H7 (cell line): ENCODE measurements around the gene VIPR2. TPM values are rescaled to one million over a fixed set of nuclear protein-coding genes. Genes with fewer than 3 reads are reported as not detected.
"Not testable (repeated sequence)": the region's sequence is repeated elsewhere in the genome, so short reads cannot be mapped to it uniquely, and the experiment has no call there.

Source experiments
- DNase-seq: peaks from one replicate; pipeline ENCODE4 v3.0.0; 2012
- H3K27me3 ChIP-seq: 2 replicates; pipeline ENCODE4 v1.6.0; 2011; ENCODE audit warnings: mild to moderate bottlenecking, low read length; ENCODE audit not compliant: control insufficient read depth, insufficient read depth
- H3K36me3 ChIP-seq: replicated peaks from 2 replicates; pipeline ENCODE4 v1.5.1; 2011; ENCODE audit warnings: low read length; ENCODE audit not compliant: control insufficient read depth, insufficient read depth
- H3K4me3 ChIP-seq: 2 replicates; pipeline ENCODE4 v1.5.1; 2011; ENCODE audit warnings: low read depth, mild to moderate bottlenecking, control low read depth, low read length, moderate library complexity; ENCODE audit not compliant: insufficient read depth
- total RNA-seq: library from RNA; depleted of rRNA; stranded (reverse); fragments of >200 nt; shearing (Covaris generic); gene quantifications from 2 replicates; pipeline ENCODE4 v1.2.3, GENCODE V29; 2014

Gene VIPR2
- total RNA-seq, 1 experiment from 2014 or later = 2.5 TPM

GRCh38 chr7:159125104-159125954 lies 19.3 kb downstream of the VIPR2 start:
- Histone ChIP-seq H3K27me3 (no peaks in the 10 kb centered on the region), H3K4me3 (no peak overlapping the region), H3K36me3 (no peaks in the 10 kb centered on the region)
- no peak for DNase-seq

- H3K36me3 ChIP-seq, DNase-seq, H3K27me3 ChIP-seq, H3K4me3 ChIP-seq: not testable (repeated sequence)
Measured at GRCh38 chr7:159123793-159124192, 20.9 kb downstream of the VIPR2 start.

- DNase-seq, H3K4me3 ChIP-seq, H3K36me3 ChIP-seq, H3K27me3 ChIP-seq: not testable (repeated sequence)
Measured at GRCh38 chr7:159123294-159123693, 21.4 kb downstream of the VIPR2 start.

GRCh38 chr7:159122276-159122675 lies 22.4 kb downstream of the VIPR2 start:
- DNase-seq = no peak
- no peaks in the 10 kb centered on the region for H3K27me3 ChIP-seq
- H3K36me3 ChIP-seq = no peaks in the 10 kb centered on the region
- no peak overlapping the region for H3K4me3 ChIP-seq

DNA sequence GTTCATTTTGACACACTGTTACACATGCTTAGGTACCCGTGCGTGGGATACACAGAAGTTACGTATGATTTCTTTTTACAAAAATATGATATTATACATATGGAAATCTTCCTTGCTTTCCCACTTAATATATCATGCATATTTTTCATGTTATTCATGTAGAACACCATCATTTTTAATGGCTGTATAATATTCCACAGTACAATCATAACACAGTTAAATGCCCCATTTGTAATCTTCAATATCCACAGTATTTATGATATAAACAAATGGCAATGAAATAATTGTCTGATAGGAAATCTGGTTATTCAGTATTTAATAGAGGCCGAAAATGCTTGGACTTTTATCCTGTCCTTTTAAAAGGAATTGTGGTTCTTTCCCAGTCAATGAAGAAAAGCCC lies 23.2 kb downstream of the VIPR2 start:
- DNase-seq = no peak
- H3K36me3 ChIP-seq = no peaks in the 10 kb centered on the region
- H3K27me3 ChIP-seq = no peaks in the 10 kb centered on the region
- H3K4me3 ChIP-seq = no peak overlapping the region

DNA sequence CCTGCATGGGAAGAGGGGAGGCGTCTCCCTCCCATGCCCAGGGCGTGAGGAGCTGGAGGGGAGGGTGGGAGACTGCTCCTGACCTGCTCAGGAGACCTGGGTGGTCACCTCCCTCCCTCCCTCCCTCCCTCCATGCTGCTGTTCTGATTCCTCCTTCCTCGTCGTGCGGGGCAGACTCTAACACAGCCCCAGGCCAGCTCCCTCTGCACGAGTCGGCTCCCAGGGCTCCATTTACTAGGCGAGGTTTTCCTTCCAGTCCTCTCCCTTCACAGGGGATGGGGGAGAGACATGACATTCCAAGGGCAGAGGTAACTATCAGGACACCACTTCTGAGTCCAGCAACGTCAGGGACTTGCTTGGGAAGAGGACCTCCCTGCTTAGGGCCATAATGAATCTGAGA lies 23.6 kb downstream of the VIPR2 start:
- H3K27me3 ChIP-seq = no peaks in the 10 kb centered on the region
- H3K36me3 ChIP-seq = no peaks in the 10 kb centered on the region
- peak; percentile 47 for DNase-seq
- no peak overlapping the region for H3K4me3 ChIP-seq

DNA sequence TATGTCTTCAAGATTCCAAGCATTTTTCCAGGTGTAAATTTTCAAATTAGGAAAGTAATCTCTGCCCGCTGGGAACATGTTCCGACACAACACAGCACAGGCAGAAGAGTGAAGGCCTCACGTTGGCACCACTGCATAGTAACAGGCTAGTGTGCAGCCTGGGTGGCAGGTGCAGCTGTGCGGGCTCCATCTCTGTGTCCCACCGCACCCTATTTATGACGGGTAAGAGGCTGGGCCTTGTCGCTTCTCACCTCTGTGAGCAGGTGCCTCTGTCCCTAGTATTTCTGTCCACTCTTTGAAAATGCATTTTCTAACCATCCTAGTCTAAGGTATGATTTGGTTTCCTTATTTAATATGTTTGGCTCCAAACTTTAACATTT lies 24.1 kb downstream of the VIPR2 start:
- Histone ChIP-seq H3K4me3 (no peak overlapping the region), H3K36me3 (no peaks in the 10 kb centered on the region), H3K27me3 (no peaks in the 10 kb centered on the region)
- DNase-seq = no peak

DNA sequence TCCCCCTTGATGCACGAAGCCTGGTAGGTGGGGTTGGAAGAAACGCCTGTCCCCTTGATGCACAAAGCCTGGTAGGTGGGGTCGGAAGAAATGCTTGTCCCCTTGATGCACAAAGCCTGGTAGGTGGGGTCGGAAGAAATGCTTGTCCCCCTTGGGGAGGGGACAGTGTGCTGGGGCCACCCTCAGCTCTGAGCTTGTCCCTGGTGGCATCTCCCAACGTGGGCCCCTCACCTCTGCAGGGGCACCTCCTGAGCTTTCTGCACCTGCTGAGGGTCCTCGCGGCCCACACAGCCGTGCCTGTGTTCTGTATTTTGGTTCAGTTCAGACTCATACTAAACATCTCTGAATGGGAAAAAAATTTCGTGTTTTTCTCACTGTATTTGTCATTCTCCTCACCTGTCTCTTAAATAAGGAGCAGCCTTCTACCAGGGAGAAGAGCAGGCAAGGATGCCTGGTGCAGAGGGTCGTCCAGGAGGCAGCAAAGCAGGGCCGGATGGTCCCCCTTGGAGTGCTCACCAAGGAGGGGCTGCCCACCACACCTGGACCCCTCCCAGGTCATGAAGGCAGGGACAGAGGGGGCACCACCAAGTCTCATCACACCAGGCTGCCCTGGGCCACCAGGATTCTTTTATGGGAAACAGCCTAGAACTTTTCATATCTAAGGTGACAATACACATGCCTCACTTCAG lies 24.7 kb downstream of the VIPR2 start:
- H3K27me3 ChIP-seq = no peaks in the 10 kb centered on the region

GRCh38 chr7:159119026-159119741 lies 25.5 kb downstream of the VIPR2 start:
- no peaks in the 10 kb centered on the region for H3K36me3 ChIP-seq
- no peak overlapping the region for H3K4me3 ChIP-seq
- DNase-seq = no peak
- H3K27me3 ChIP-seq = no peaks in the 10 kb centered on the region

More for the DNA sequence above, 24.7 kb downstream of the VIPR2 start:
- DNase-seq = no peak
- Histone ChIP-seq H3K36me3 (no peaks in the 10 kb centered on the region), H3K4me3 (no peak overlapping the region)

GRCh38 chr7:159118623-159119022 lies 26.0 kb downstream of the VIPR2 start:
- no peaks in the 10 kb centered on the region for H3K36me3 ChIP-seq
- no peak for DNase-seq
- H3K4me3 ChIP-seq = no peak overlapping the region
- H3K27me3 ChIP-seq = no peaks in the 10 kb centered on the region

GRCh38 chr7:159118197-159118595 lies 26.5 kb downstream of the VIPR2 start:
- no peaks in the 10 kb centered on the region for H3K27me3 ChIP-seq
- H3K36me3 ChIP-seq = no peaks in the 10 kb centered on the region
- H3K4me3 ChIP-seq = no peak overlapping the region
- no peak for DNase-seq

DNA sequence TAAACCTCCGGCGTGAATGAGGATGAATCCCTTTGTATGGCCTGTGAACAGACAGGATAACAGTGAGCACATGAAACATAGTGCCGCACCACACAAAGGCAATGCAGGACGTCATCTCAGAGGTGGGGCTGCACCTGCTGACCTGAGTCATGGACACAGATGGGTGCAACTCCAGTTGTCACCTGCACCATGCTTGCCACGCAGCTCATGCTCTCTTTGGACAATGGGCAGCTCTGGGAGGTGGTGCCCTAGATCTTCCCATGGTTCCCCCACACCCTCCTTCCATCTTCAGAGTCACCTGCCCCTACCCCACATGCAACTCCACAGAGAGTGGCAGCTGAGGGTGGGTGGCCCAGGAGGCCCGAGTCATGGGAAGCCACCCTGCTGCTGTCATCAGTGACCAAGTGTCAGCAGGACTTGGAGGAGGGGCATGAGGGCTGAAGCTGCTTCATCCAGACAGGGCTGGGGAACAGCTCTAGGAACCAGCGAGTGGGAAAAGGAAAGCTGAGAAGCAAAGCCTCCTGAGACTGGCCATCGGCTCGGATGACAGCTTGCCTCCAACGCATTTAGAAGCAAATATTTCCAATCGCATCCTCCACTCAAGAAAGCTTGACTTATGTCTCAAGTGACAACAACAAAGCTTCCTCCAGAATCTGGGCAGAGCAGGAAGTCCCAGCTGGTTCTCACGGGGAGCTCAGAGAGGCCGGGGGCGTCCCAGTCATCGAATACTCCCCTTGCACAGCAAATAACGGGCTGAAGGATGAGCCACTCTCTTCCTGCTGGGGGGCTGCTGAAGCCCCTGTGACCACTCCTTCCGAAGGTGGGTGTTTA lies 27.1 kb downstream of the VIPR2 start:
- no peak for DNase-seq
- Histone ChIP-seq H3K36me3 (no peaks in the 10 kb centered on the region), H3K4me3 (no peak overlapping the region), H3K27me3 (no peaks in the 10 kb centered on the region)

DNA sequence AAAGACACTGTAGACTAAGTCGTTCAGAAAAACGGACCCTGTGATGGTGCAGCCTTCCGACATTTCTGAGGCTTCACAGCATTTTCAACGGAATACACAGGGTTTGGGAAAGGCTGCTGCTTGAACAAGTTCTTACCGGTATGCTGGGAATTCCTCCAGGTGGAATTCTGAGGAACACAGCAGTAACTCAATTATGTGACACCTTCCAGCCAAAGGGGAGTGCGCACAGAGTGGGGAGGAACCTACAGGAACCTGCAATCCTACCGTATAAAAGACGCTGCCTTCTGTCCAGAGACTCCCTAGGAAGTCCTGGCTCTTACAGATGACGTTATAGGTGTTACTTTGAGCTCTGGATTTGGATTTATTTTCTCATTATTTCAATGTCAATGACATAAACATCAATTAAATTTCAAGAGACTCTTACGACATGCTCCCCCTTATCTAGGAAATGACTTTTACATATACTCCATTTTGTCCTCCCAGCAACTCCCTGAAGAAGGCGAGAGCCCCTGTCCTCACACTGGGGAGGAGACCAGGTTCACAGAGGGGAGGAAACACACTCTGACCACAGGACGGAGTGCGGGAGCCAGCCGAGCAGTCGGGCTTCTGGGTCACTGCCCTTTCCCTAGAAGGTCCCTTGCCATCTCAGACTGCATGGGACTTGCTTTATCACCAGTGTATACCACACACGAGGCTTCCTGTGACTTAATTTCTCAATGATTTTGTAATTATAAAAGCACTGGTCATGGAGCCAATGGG lies 27.9 kb downstream of the VIPR2 start:
- DNase-seq = no peak
- Histone ChIP-seq H3K27me3 (no peaks in the 10 kb centered on the region), H3K36me3 (no peaks in the 10 kb centered on the region), H3K4me3 (no peak overlapping the region)
